Stomach (tissue), 4 donors: ENCODE measurements around the gene SYT15.
"Not testable (repeated sequence)": the region's sequence is repeated elsewhere in the genome, so short reads cannot be mapped to it uniquely, and the experiment has no call there.

Experiments
- CTCF ChIP-seq, 7 experiments: fragments of 450-650 bp in 4 of 7; fragments of 200-600 bp in 3 of 7; sonication (generic) in 3 of 7; IDR thresholded peaks; one replicate each; pipeline ENCODE4 v1.5.1; 2016 to 2019; ENCODE audit warnings: antibody characterized with exemption in 7 of 7, control low read depth in 2 of 7, mild to moderate bottlenecking in 1 of 7
- EP300 ChIP-seq: sonication (generic); formaldehyde crosslinking; IDR thresholded peaks from one replicate; pipeline ENCODE4 v1.6.1; 2017; ENCODE audit warnings: antibody characterized with exemption
- POLR2A ChIP-seq, 4 donors: fragments of 450-650 bp; IDR thresholded peaks; one replicate each; pipeline ENCODE4 v1.6.1; 2016; ENCODE audit warnings: antibody characterized with exemption in 4 of 4, control low read depth in 2 of 4, mild to moderate bottlenecking in 1 of 4, moderate library complexity in 1 of 4
- POLR2AphosphoS5 ChIP-seq, 3 donors: sonication (generic); formaldehyde crosslinking; IDR thresholded peaks; one replicate each; pipeline ENCODE4 v1.6.1; 2016; ENCODE audit warnings: antibody characterized with exemption in 3 of 3

GRCh38 chr10:46629805-46630204, 50.9 kb downstream of the SYT15 start:
- TF ChIP-seq CTCF (IDR thresholded peaks at IDR 0.05); POLR2A (IDR thresholded peaks at IDR 0.05); EP300; POLR2AphosphoS5 (IDR thresholded peaks at IDR 0.05): not testable (repeated sequence)
